Endothelial cell of umbilical vein (primary cell): ENCODE measurements around the gene ZSCAN12. TPM values are rescaled to one million over a fixed set of nuclear protein-coding genes. Genes with fewer than 3 reads are reported as not detected.

ENCODE experiments used
- BruUV-seq: library from RNA; stranded (reverse); fragments of 400-500 nt; replicated peaks from 2 replicates; lab custom pipeline; 2021; lab: Mats Ljungman, UMichigan
- CTCF ChIA-PET: fragments of 300-600, 350-600 bp; sonication (Branson Sonifier 250); formaldehyde crosslinking; loops from one replicate; lab custom pipeline; 2021; ENCODE audit warnings: antibody characterized with exemption, inconsistent platforms; lab: Charles Lee
- POLR2A ChIA-PET: fragments of 300-600, 350-600 bp; sonication (Branson Sonifier 250); formaldehyde crosslinking; loops from one replicate; lab custom pipeline; 2021; ENCODE audit warnings: antibody characterized with exemption, inconsistent platforms; lab: Charles Lee
- DNase-seq: peaks from one replicate; pipeline ENCODE4 v3.0.0-alpha.2; 2011; ENCODE audit warnings: low read depth, low spot score
- FAIRE-seq: peaks from 2 replicates; lab custom pipeline; 2011; peaks lifted over from hg19 to GRCh38; lab: Jason Lieb, UNC
- H2AFZ ChIP-seq: 2 replicates; pipeline ENCODE4 v1.6.0; 2012; ENCODE audit warnings: low read depth, low read length, control low read depth, inconsistent platforms
- H3K27ac ChIP-seq: 2 replicates; pipeline ENCODE4 v1.5.1; 2011; ENCODE audit warnings: low read depth, mild to moderate bottlenecking, control low read depth, low read length, moderate library complexity; ENCODE audit not compliant: insufficient read depth
- H3K27me3 ChIP-seq, 2 experiments: 2 replicates each; pipeline versions ENCODE4 v1.6.0 to v1.6.1; 2011; ENCODE audit warnings: low read length in 2 of 2, mixed read lengths in 1 of 2; ENCODE audit not compliant: control insufficient read depth in 2 of 2, insufficient read depth in 2 of 2
- H3K36me3 ChIP-seq, 2 experiments: 2 replicates in 1 of 2; 3 replicates in 1 of 2; pipeline ENCODE4 v1.5.1; 2011; ENCODE audit warnings: low read length in 2 of 2, mild to moderate bottlenecking in 1 of 2, moderate library complexity in 1 of 2; ENCODE audit not compliant: control insufficient read depth in 2 of 2, insufficient read depth in 2 of 2; ENCODE audit errors: extremely low read depth in 1 of 2
- H3K4me1 ChIP-seq: 3 replicates; pipeline ENCODE4 v1.5.1; 2011; ENCODE audit warnings: mild to moderate bottlenecking, low read length; ENCODE audit not compliant: control insufficient read depth, insufficient read depth; ENCODE audit errors: extremely low read depth
- H3K4me2 ChIP-seq: 2 replicates; pipeline ENCODE4 v1.6.1; 2011; ENCODE audit warnings: low read length, control low read depth, mixed read lengths; ENCODE audit not compliant: insufficient read depth
- H3K4me3 ChIP-seq, 3 experiments: fragments of 200-600 bp in 1 of 3; sonication (generic), shearing (Covaris generic) in 1 of 3; replicated peaks in 1 of 3; 2 replicates each; pipeline ENCODE4 v1.5.1; 2011 to 2016; ENCODE audit warnings: control low read depth in 3 of 3, low read length in 3 of 3, mild to moderate bottlenecking in 2 of 3, inconsistent platforms in 1 of 3, low read depth in 1 of 3, moderate library complexity in 1 of 3; ENCODE audit not compliant: insufficient read depth in 1 of 3
- H3K79me2 ChIP-seq: 2 replicates; pipeline ENCODE4 v1.6.0; 2012; ENCODE audit warnings: low read length, inconsistent platforms; ENCODE audit not compliant: control insufficient read depth, insufficient read depth
- H3K9ac ChIP-seq: replicated peaks from 2 replicates; pipeline ENCODE3; 2011; ENCODE audit warnings: low read length, control low read depth; ENCODE audit not compliant: insufficient read depth; ENCODE audit errors: extremely low read depth
- H3K9me1 ChIP-seq: replicated peaks from 3 replicates; pipeline ENCODE4 v1.6.0; 2011; ENCODE audit warnings: mild to moderate bottlenecking, low read length; ENCODE audit not compliant: control insufficient read depth, insufficient read depth; ENCODE audit errors: extremely low read depth
- H3K9me3 ChIP-seq: replicated peaks from 2 replicates; pipeline ENCODE4 v1.5.1; 2012; ENCODE audit warnings: low read length, inconsistent platforms; ENCODE audit not compliant: control insufficient read depth, insufficient read depth
- H4K20me1 ChIP-seq: replicated peaks from 2 replicates; pipeline ENCODE3; 2011; ENCODE audit warnings: mild to moderate bottlenecking, low read length; ENCODE audit not compliant: control insufficient read depth, insufficient read depth; ENCODE audit errors: extremely low read depth
- CTCF ChIP-seq, 2 donors: IDR thresholded peaks; 1 replicate in 1 of 2; 2 replicates in 1 of 2; pipeline ENCODE4 v1.5.1; 2011; ENCODE audit warnings: low read length in 2 of 2, mild to moderate bottlenecking in 2 of 2, moderate library complexity in 2 of 2, control low read depth in 1 of 2, inconsistent platforms in 1 of 2, low read depth in 1 of 2; ENCODE audit not compliant: insufficient read depth in 1 of 2; ENCODE audit errors: extremely low read depth in 1 of 2
- FOS ChIP-seq: IDR thresholded peaks from 2 replicates; pipeline ENCODE4 v1.6.1; 2011; ENCODE audit warnings: mild to moderate bottlenecking, low read length, moderate library complexity, borderline replicate concordance; ENCODE audit not compliant: insufficient read depth
- GATA2 ChIP-seq: IDR thresholded peaks from 2 replicates; pipeline ENCODE4 v1.7.0; 2011; ENCODE audit warnings: low read depth, mild to moderate bottlenecking, moderate library complexity, mixed read lengths, low read length; ENCODE audit not compliant: insufficient read length, insufficient read depth
- JUN ChIP-seq: IDR thresholded peaks from 2 replicates; pipeline ENCODE4 v1.6.1; 2011; ENCODE audit warnings: borderline replicate concordance, low read depth; ENCODE audit not compliant: insufficient read length, insufficient read depth
- MYC ChIP-seq: IDR thresholded peaks from one replicate; pipeline ENCODE4 v1.6.1; 2011; ENCODE audit warnings: mild to moderate bottlenecking, low read depth, low read length
- POLR2A ChIP-seq: IDR thresholded peaks from 2 replicates; pipeline ENCODE4 v1.6.1; 2012; ENCODE audit warnings: low read depth, mild to moderate bottlenecking, control low read depth, low read length
- POLR2AphosphoS5 ChIP-seq: IDR thresholded peaks from 2 replicates; pipeline ENCODE4 v1.6.1; 2012; ENCODE audit warnings: low read depth, mild to moderate bottlenecking, control low read depth, low read length, moderate library complexity; ENCODE audit not compliant: insufficient read depth
- dilution Hi-C: fragments of 300-500 bp; cut with MboI; formaldehyde crosslinking; loops from one replicate; pipeline ENCODE4 v1.15.0; 2019; ENCODE audit warnings: low sequenced_read_pairs; ENCODE audit not compliant: extremely low pct_ligation_motif_present
- intact Hi-C: fragments of 100-400 bp; cut with micrococcal nuclease; formaldehyde crosslinking; loops from one replicate; pipeline ENCODE4 v1.10.0; 2022
- polyA plus RNA-seq, 4 experiments: library from polyadenylated mRNA; depleted of rRNA in 3 of 4; stranded (reverse) in 3 of 4; unstranded in 1 of 4; fragments of >200 nt; gene quantifications; 2 replicates each; pipeline versions ENCODE4 v1.2.1 to v1.2.3, GENCODE V29; 2011 to 2012; ENCODE audit warnings: missing spikeins in 1 of 4
- total RNA-seq: library from RNA; stranded (reverse); gene quantifications from 2 replicates; pipeline ENCODE4 v1.2.3, GENCODE V29; 2021

ZSCAN12 gene
- total and polyA plus RNA-seq, 2 donors (not counting 3 experiments of a cell fraction or from before 2014, with no cell fraction given), result 1.3 to 4.4 TPM

DNA sequence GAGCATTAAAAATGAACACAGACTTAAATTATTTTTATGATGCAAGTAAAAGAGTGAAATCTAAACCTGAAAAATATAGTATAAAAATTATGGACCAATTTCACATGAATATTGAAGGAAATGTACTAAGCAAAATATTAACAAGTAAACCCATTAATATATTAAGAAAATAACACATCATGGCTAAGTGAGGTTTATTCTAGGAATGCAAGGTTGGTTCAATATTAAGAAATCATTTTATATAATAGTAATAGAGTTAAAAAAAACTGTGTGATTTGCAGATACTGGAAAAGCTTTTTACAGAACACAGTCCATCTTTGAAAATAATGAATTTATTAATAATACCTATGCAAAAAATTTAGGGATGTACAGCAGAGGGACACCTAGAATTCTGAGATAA lies 20.9 kb downstream of the ZSCAN12 start:
- H3K36me3 ChIP-seq, result peaks cover 4 to 9% of the 10 kb centered on the region in 2 experiments
- H4K20me1 ChIP-seq, result no peaks in the 10 kb centered on the region
- no peaks in the 10 kb centered on the region for H3K79me2 ChIP-seq
- H3K27me3 ChIP-seq, result no peaks in the 10 kb centered on the region
- FAIRE-seq, result no peak
- no peak for DNase-seq
- BruUV-seq, result no TSS peak
- POLR2A ChIA-PET, result no interaction called here
- CTCF ChIA-PET, result no interaction called here
- dilution Hi-C loops, result no loop called here
- H3K4me1 ChIP-seq, result peaks cover 8% of the 10 kb centered on the region
- no peak overlapping the region for H3K4me2 ChIP-seq
- TF ChIP-seq FOS (no peak), JUN (no peak), GATA2 (no peak), POLR2AphosphoS5 (no peak), CTCF (IDR thresholded peaks at IDR 0.05; ENCODE audit: extremely low read depth in 1 of 2, insufficient read depth in 1 of 2, low read depth in 1 of 2, low read length in 2 of 2) (no peak), MYC (no peak), POLR2A (no peak)
- no peaks in the 10 kb centered on the region for H3K9me3 ChIP-seq
- H2AFZ ChIP-seq, result no peak overlapping the region
- intact Hi-C loops, result no loop called here
- no peaks in the 10 kb centered on the region for H3K9me1 ChIP-seq
- no peak overlapping the region for H3K27ac ChIP-seq
- H3K9ac ChIP-seq, result no peak overlapping the region
- no peak overlapping the region for H3K4me3 ChIP-seq
